Gastrocnemius medialis (tissue), 4 donors: ENCODE data around the gene NDUFAF2. TPM values are rescaled to one million over a fixed set of nuclear protein-coding genes. Genes with fewer than 3 reads are reported as not detected.

Experiments
- ATAC-seq, 2 donors: fragments of 150-250 bp; one replicate each; pipeline ENCODE4 v1.9.1; 2016
- DNase-seq, 2 donors: peaks; one replicate each; pipeline ENCODE4 v3.0.0-alpha.2; 2019
- H3K27ac ChIP-seq, 4 donors: fragments of 200-600 bp; sonication (generic); 1 replicate in 1 of 4; 2 replicates in 3 of 4; pipeline ENCODE4 v1.5.1; 2016 to 2018; ENCODE audit warnings: mild to moderate bottlenecking in 2 of 4, moderate library complexity in 1 of 4
- H3K27me3 ChIP-seq, 3 donors: fragments of 200-600 bp; sonication (generic) in 2 of 3; 1 replicate in 1 of 3; 2 replicates in 2 of 3; pipeline versions ENCODE4 v1.5.1 to v1.6.0; 2016 to 2019; ENCODE audit warnings: mild to moderate bottlenecking in 1 of 3, moderate library complexity in 1 of 3
- H3K36me3 ChIP-seq, 2 donors: fragments of 200-600 bp; sonication (generic) in 1 of 2; one replicate each; pipeline ENCODE4 v1.5.1; 2017 to 2018
- H3K4me1 ChIP-seq, 2 donors: fragments of 200-600 bp; sonication (generic) in 1 of 2; one replicate each; pipeline ENCODE4 v1.5.1; 2016 to 2017; ENCODE audit warnings: mild to moderate bottlenecking in 2 of 2
- H3K4me3 ChIP-seq, 4 donors: fragments of 200-600 bp; sonication (generic) in 3 of 4; 1 replicate in 1 of 4; 2 replicates in 3 of 4; pipeline ENCODE4 v1.5.1; 2016 to 2019; ENCODE audit warnings: mild to moderate bottlenecking in 2 of 4
- H3K9me3 ChIP-seq, 3 donors: fragments of 200-600 bp; sonication (generic) in 2 of 3; 1 replicate in 1 of 3; 2 replicates in 2 of 3; pipeline ENCODE4 v1.5.1; 2016 to 2019
- CTCF ChIP-seq, 5 experiments: fragments of 450-650 bp in 3 of 5; fragments of 200-600 bp in 2 of 5; sonication (generic) in 2 of 5; IDR thresholded peaks in 4 of 5; conservative IDR thresholded peaks in 1 of 5; 1 replicate in 4 of 5; 2 replicates in 1 of 5; pipeline ENCODE4 v1.5.1; 2016 to 2019; ENCODE audit warnings: antibody characterized with exemption in 5 of 5, mild to moderate bottlenecking in 3 of 5, moderate library complexity in 3 of 5
- POLR2A ChIP-seq, 2 donors: fragments of 450-650 bp; IDR thresholded peaks; one replicate each; pipeline ENCODE4 v1.6.1; 2017; ENCODE audit warnings: antibody characterized with exemption in 2 of 2, mild to moderate bottlenecking in 2 of 2, moderate library complexity in 2 of 2
- in situ Hi-C, 4 donors: fragments of 200-750 bp; cut with MboI; loops; one replicate each; pipeline versions ENCODE4 v1.15.0 to v1.8.0; 2017; ENCODE audit warnings: low sequenced_read_pairs in 4 of 4
- intact Hi-C: fragments of 100-400 bp; cut with DNase I; formaldehyde crosslinking; loops from one replicate; pipeline ENCODE4 v1.15.1; 2023; ENCODE audit warnings: low total_unique reads
- total RNA-seq, 4 donors: library from RNA; depleted of rRNA; stranded (reverse); fragments of >200 nt; gene quantifications; one replicate each; pipeline versions ENCODE4 v1.1.0 to v1.2.3, GENCODE V29; 2016

Gene NDUFAF2
- total RNA-seq, 4 donors from 2014 or later = 25.8 to 54.3 (median 51.2) TPM

DNA sequence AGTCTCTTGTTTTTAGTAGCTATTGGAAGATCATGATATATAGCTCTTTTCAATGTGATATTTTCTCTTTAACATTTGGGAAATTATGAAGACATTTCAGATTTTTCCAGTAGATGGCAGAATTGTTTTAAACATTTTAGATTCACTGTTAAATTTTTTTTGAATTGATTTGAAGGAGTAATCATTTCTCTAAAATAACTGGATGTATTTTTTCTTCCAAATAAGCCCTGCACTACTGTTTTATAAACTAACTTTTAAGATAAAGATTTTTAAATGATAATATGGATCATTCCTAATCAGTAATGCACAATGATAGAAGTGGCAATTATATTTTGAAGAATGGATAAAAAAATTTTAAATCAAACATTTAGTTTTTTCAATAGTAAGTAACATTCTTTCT, 14.2 kb downstream of the NDUFAF2 start:
- in situ Hi-C loops = loop anchor here in 2 of 4 donors (10.0 to 25.0 kb wide), 2 partner anchors 703 to 706 kb away; no protein-coding TSS in a partner anchor
- Histone ChIP-seq H3K4me3 (no peak overlapping the region), H3K4me1 (peaks cover 17 to 19% of the 10 kb centered on the region in 2 donors), H3K36me3 (no peaks in the 10 kb centered on the region), H3K27me3 (no peaks in the 10 kb centered on the region), H3K9me3 (no peaks in the 10 kb centered on the region), H3K27ac (no peak overlapping the region)
- DNase-seq = no peak
- no peak for ATAC-seq
- intact Hi-C loops = loop anchor here (2.0 to 5.0 kb wide), 2 partner anchors 14 to 373 kb away; partner anchors contain the start of genes ERCC8, NDUFAF2 and ZSWIM6
- TF ChIP-seq POLR2A (IDR thresholded peaks at IDR 0.05) (no peak), CTCF (IDR thresholded peaks at IDR 0.05 in 4 of 5, conservative IDR thresholded peaks at IDR 0.05 in 1 of 5) (peak in 2 of 5 experiments; percentile 21 to 34)

GRCh38 chr5:60960591-60960990, 15.6 kb downstream of the NDUFAF2 start:
- intact Hi-C loops = no loop called here
- ATAC-seq (no peak), DNase-seq (no peak)
- Histone ChIP-seq H3K4me1 (peaks cover 17 to 19% of the 10 kb centered on the region in 2 donors), H3K27me3 (no peaks in the 10 kb centered on the region), H3K4me3 (no peak overlapping the region), H3K27ac (no peak overlapping the region), H3K9me3 (no peaks in the 10 kb centered on the region), H3K36me3 (no peaks in the 10 kb centered on the region)
- in situ Hi-C loops = loop anchor here in 1 of 4 donors (25.0 kb wide), 1 partner anchor 702 kb away; no protein-coding TSS in a partner anchor
- TF ChIP-seq POLR2A (IDR thresholded peaks at IDR 0.05) (no peak), CTCF (IDR thresholded peaks at IDR 0.05 in 4 of 5, conservative IDR thresholded peaks at IDR 0.05 in 1 of 5) (peak in 2 of 5 experiments; percentile 6 to 34)

GRCh38 chr5:60961685-60962084, 16.7 kb downstream of the NDUFAF2 start:
- H3K4me3 ChIP-seq = no peak overlapping the region
- no peaks in the 10 kb centered on the region for H3K36me3 ChIP-seq
- no peak for TF ChIP-seq POLR2A (IDR thresholded peaks at IDR 0.05)
- TF ChIP-seq CTCF (IDR thresholded peaks at IDR 0.05 in 4 of 5, conservative IDR thresholded peaks at IDR 0.05 in 1 of 5) = no peak
- peaks cover 0 to 2% (median 0%) of the 10 kb centered on the region in 3 donors for H3K9me3 ChIP-seq
- intact Hi-C loops (no loop called here), in situ Hi-C loops (loop anchor here in 1 of 4 donors (25.0 kb wide), 1 partner anchor 701 kb away; no protein-coding TSS in a partner anchor)
- DNase-seq (no peak), ATAC-seq (peak in 1 of 2 donors; percentile 86)
- no peak overlapping the region for H3K27ac ChIP-seq
- H3K4me1 ChIP-seq = peaks cover 17 to 19% of the 10 kb centered on the region in 2 donors
- no peaks in the 10 kb centered on the region for H3K27me3 ChIP-seq

DNA sequence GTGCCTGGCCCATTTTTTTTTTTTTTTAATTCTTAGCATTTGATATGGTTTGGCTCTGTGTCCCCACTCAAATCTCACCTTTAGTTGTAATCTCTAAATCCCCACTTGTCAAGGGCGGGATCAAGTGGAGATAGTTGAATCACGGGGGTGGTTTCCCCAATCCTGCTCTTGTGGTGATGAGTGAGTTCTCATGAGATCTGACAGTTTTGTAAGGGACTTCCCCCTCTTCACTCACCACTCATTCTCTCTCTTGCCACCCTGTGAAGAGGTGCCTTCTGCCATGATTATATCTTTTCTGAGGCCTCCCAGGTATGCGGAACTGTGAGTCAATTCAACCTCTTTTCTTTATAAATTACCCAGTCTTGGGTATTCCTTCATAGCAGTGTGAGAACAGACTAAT, 27.2 kb downstream of the NDUFAF2 start:
- H3K36me3 ChIP-seq = peaks cover 0 to 3% of the 10 kb centered on the region in 2 donors
- DNase-seq (no peak), ATAC-seq (no peak)
- intact Hi-C loops (no loop called here), in situ Hi-C loops (loop anchor here in 1 of 4 donors (25.0 kb wide), 1 partner anchor 690 kb away; no protein-coding TSS in a partner anchor)
- no peak for TF ChIP-seq CTCF (IDR thresholded peaks at IDR 0.05 in 4 of 5, conservative IDR thresholded peaks at IDR 0.05 in 1 of 5)
- no peak for TF ChIP-seq POLR2A (IDR thresholded peaks at IDR 0.05)
- no peak overlapping the region for H3K27ac ChIP-seq
- H3K4me3 ChIP-seq = no peak overlapping the region
- no peaks in the 10 kb centered on the region for H3K9me3 ChIP-seq
- H3K27me3 ChIP-seq = no peaks in the 10 kb centered on the region
- H3K4me1 ChIP-seq = peaks cover 5 to 7% of the 10 kb centered on the region in 2 donors
